ENCODE results near the gene GEMIN7. TPM values are rescaled to one million over a fixed set of nuclear protein-coding genes. Genes with fewer than 3 reads are reported as not detected.

Gene GEMIN7, protein sequence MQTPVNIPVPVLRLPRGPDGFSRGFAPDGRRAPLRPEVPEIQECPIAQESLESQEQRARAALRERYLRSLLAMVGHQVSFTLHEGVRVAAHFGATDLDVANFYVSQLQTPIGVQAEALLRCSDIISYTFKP
- total RNA-seq (2021): 46.0 and 47.2 TPM in 2 replicates
- long read RNA-seq, transcript GEMIN7-202 (2 exons, 716 nt): major isoform, 31 of 94 reads
- long read RNA-seq, transcript GEMIN7-203 (2 exons, 848 nt): minor isoform, 7 of 94 reads
- long read RNA-seq, transcript GEMIN7-204 (3 exons, 576 nt): minor isoform, 5 of 94 reads
- long read RNA-seq, transcript GEMIN7-201 (3 exons, 1,657 nt): minor isoform, 29 of 94 reads
- long read RNA-seq, partial matches to known transcripts: 4 of 94 reads
- long read RNA-seq, other reads (novel, unspliced or antisense): 18 of 94 reads

DNA sequence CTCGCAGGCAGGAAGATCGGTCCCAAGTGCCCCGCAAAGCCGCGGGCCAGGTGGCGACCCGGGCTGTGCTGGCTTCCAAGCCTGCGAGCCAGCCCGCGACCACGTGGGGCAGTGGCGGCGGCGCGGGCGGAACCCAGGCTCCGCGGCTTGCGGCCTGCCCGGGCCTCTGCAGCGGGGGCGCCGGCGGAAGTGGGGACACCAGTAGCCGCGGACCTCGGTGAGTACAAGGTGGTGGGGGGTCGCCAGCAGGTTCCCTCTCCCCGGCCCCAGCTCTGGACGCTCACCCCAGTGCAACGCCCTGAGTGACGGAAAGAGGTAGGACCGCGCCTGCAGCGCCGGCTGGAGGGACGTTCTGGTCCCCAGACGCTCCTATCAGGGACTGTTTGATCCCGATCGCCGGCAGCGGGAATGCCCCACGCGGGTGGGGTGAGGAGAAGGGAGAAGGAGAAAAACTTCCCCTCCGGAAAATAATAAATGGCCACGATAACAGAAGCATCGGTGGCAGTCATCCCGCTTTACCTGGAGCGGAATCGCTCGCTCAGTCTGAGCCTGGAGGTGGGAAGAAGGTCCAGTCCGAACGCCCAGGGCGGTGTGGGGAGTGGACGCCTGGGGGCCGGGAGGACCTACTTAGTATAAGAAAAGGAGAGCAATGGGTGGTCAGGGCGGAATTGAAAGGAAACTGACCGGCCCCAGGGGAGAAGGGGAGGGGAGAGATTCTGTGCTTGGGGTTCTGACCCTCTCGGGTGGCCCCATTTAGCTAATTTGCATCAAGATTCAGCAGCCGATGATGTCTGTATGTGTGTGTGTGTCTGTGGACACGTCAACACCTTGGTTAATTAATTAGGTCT lies at the start of gene GEMIN7:
TSS of gene GEMIN7 (plus strand) at position 198 of the 848 bp plus-strand sequence. CDS start 10,855 bp downstream, outside the sequence.
- Histone ChIP-seq H3K27ac (ENCODE audit: insufficient read length, low read depth, low read length) (peak within 1 kb of the TSS; percentile 3), H2BK120ac (ENCODE audit: low read depth, low read length, poor library complexity, severe bottlenecking) (no peak within 1 kb of the TSS), H4K20me1 (ENCODE audit: control insufficient read depth, insufficient read depth, insufficient read length) (no peaks in the 10 kb centered on the region), H3K23me2 (ENCODE audit: insufficient read length, low read depth, low read length, poor library complexity, severe bottlenecking) (peaks cover 20% of the 10 kb centered on the region), H4K8ac (replicated peaks; ENCODE audit: insufficient read length, low read depth, low read length) (no peak within 1 kb of the TSS), H2AK5ac (ENCODE audit: insufficient read length, low read length) (no peak within 1 kb of the TSS), H3K18ac (ENCODE audit: insufficient read length, low read depth, low read length) (peak within 1 kb of the TSS; percentile 50), H4K5ac (ENCODE audit: insufficient read length, low read depth, low read length) (no peak within 1 kb of the TSS), H4K91ac (ENCODE audit: insufficient read length, low read depth, low read length) (no peak within 1 kb of the TSS), H3K79me2 (ENCODE audit: insufficient read depth, low read length) (peaks cover 7% of the 10 kb centered on the region; the same call in 1 of the 2 replicates), H2AFZ (ENCODE audit: low read length) (no peak within 1 kb of the TSS), H3K4ac (ENCODE audit: low read depth, low read length) (no peak within 1 kb of the TSS; the same call in 1 of the 2 replicates), H3K9me3 (ENCODE audit: control insufficient read depth, low read depth, low read length) (no peaks in the 10 kb centered on the region), H2BK5ac (ENCODE audit: insufficient read length, low read length) (no peak within 1 kb of the TSS), H2BK20ac (ENCODE audit: low read depth, low read length, poor library complexity, severe bottlenecking) (no peak within 1 kb of the TSS), H3K14ac (ENCODE audit: insufficient read depth, low read length) (peak within 1 kb of the TSS; percentile 65), H3K4me1 (ENCODE audit: insufficient read depth, low read length) (peaks cover 10% of the 10 kb centered on the region; the same call in 1 of the 2 replicates), H3K4me2 (ENCODE audit: insufficient read depth, insufficient read length, low read length) (peak within 1 kb of the TSS; percentile 68), H3K9ac (ENCODE audit: extremely low read depth, insufficient read length, low read length) (peak within 1 kb of the TSS; percentile 56), H3K27me3 (ENCODE audit: insufficient read depth, low read length) (no peaks in the 10 kb centered on the region), H3T11ph (ENCODE audit: low read length) (no peak within 1 kb of the TSS), H2BK15ac (ENCODE audit: low read depth, low read length) (no peak within 1 kb of the TSS), H2BK12ac (ENCODE audit: insufficient read length, low read depth, low read length) (no peak within 1 kb of the TSS), H3K79me1 (ENCODE audit: insufficient read depth, low read depth, low read length, poor library complexity, severe bottlenecking) (peaks cover 4% of the 10 kb centered on the region), H3K23ac (ENCODE audit: insufficient read length, low read depth, low read length) (no peak within 1 kb of the TSS), H3K56ac (ENCODE audit: insufficient read length, low read depth, low read length) (no peak within 1 kb of the TSS)
- DNase-seq: peak; percentile 89
- peaks cover 44 to 53% of the 10 kb centered on the region in 2 experiments for H3K4me1 Mint-ChIP-seq
- H3K27me3 Mint-ChIP-seq (ENCODE audit: low read depth): no peaks in the 10 kb centered on the region; the same call in 1 of the 2 replicates
- H3K27ac Mint-ChIP-seq: peak within 1 kb of the TSS; percentile 97 to 99 (median 99)
- H3K9me3 Mint-ChIP-seq: no peaks in the 10 kb centered on the region; a peak in 1 of 5 replicates
- WGBS (ENCODE audit: extremely low coverage, insufficient read length, low lambda C conversion rate): no CpG with 5 or more reads among the region's 61 CpGs
- H3K36me3 Mint-ChIP-seq (ENCODE audit: insufficient read depth in 1 of 3, low read depth in 3 of 3): peaks cover 13 to 33% (median 28%) of the 10 kb centered on the region in 3 experiments; a peak in 6 of 7 replicates
- TF ChIP-seq, protein P1, sequence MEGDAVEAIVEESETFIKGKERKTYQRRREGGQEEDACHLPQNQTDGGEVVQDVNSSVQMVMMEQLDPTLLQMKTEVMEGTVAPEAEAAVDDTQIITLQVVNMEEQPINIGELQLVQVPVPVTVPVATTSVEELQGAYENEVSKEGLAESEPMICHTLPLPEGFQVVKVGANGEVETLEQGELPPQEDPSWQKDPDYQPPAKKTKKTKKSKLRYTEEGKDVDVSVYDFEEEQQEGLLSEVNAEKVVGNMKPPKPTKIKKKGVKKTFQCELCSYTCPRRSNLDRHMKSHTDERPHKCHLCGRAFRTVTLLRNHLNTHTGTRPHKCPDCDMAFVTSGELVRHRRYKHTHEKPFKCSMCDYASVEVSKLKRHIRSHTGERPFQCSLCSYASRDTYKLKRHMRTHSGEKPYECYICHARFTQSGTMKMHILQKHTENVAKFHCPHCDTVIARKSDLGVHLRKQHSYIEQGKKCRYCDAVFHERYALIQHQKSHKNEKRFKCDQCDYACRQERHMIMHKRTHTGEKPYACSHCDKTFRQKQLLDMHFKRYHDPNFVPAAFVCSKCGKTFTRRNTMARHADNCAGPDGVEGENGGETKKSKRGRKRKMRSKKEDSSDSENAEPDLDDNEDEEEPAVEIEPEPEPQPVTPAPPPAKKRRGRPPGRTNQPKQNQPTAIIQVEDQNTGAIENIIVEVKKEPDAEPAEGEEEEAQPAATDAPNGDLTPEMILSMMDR (conservative IDR thresholded peaks at IDR 0.05): no peak; the same call in 1 of the 3 replicates
- H3K4me3 Mint-ChIP-seq: peak within 1 kb of the TSS; percentile 99

Data from H9 (cell line).